HG03108 (cell line): ENCODE data around the gene IRF5.
"Not testable (repeated sequence)": the region's sequence is repeated elsewhere in the genome, so short reads cannot be mapped to it uniquely, and the experiment has no call there.

Source experiments
- ATAC-seq: cut with Tn5 transposase; IDR thresholded peaks from one replicate; pipeline ENCODE4 v1.9.1; 2021; ENCODE audit warnings: moderate library complexity; ENCODE audit not compliant: unreplicated experiment

The IRF5 gene

GRCh38 chr7:128954830-128955802, 17.4 kb downstream of the IRF5 start:
- peak; percentile 66 for ATAC-seq

- ATAC-seq, result no peak
Measured at GRCh38 chr7:128955981-128956380, 18.3 kb downstream of the IRF5 start.

DNA sequence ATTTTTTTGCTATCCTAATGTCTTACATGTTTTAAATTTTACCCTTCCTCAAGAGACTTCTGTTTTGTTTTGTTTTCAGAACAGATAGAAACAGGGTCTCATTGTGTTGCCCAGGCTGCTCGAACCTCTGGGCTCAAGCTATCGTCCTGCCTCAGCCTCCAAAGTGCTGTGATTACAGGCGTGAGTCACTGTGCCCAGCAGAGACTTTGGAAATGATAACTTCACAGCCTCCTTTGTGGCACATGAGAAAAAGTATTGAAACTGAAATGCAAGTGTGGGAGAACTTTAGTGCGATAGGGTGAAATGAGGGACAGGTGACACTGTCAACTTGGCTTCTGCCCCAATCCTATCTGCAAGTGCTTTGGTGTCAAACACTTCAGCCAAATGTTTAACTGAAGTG, 21.6 kb downstream of the IRF5 start:
- ATAC-seq, result no peak

GRCh38 chr7:128961030-128961659, 23.4 kb downstream of the IRF5 start:
- no peak for ATAC-seq

GRCh38 chr7:128962899-128963298, 25.2 kb downstream of the IRF5 start:
- ATAC-seq, result no peak

DNA sequence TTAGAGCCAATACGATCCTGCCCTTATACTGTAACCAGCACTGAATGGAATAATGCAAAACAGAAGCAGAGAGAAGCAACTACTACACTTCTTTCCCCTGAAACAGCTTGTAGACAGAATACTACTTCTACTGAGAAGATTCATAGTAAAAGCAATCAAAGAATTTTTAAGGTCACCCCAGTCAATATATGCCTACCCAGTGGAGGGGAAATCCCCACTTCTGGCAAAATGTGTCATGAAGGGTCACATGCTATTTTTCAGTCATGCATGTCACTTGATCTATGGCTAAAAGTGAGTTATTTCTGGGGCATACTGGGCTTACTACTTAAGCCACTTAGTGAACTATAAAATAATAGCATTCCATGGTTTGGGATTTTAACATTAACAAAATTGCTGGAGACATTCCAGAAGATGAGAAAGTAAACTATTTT, 25.6 kb downstream of the IRF5 start:
- ATAC-seq, result peak; percentile 78

GRCh38 chr7:128968624-128969023, 30.9 kb downstream of the IRF5 start:
- ATAC-seq, result no peak

DNA sequence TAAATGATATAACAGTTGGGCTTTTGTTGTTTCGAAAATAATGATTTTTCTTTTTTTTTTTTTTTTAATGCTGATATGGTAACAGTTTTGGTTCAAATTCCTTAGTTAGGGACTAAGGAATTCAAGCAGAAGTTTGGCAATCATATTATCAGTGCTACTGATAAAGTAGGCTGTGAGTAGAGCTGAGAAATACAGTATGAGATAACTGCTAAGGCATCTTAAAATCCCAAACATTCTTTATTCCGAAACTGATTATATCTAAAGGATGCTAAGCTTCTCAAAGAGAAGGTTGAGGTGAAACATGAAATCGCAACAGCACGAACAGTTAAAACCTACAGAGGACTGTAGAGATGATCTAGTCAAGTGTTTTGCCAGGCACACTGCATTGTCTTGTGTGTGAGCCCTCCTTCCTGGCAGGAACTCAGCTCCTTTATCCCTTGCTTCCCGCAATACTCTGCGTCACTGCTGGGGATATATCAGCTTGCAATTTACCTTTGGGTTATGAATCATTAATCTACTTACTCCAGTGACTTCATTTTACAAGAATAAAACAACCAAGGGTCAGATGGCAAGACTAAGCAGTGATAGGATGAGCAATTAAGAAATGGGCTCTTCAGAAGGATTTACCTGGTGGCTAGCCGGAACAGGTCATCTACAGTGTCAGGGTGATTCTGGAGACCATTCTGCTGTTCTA, 36.7 kb downstream of the IRF5 start:
- ATAC-seq, result no peak

DNA sequence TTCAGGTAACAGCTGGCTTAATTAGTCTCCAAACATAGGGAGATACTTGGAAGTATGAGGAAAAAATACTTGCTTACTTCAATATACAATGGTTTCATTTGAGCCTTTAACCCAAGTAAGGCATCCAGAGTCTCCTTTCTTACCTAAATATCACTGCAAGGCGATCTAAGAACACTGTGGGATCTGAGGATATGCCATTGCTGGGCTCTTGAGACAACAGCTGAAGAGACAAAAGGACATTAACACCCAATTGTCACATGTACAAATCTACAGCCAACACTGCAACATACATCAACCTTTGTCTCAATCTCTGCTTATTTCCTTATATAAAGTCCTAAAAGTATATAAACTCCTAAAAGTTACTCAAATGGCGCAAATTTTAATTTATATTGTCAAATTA, 44.4 kb downstream of the IRF5 start:
- ATAC-seq, result no peak

DNA sequence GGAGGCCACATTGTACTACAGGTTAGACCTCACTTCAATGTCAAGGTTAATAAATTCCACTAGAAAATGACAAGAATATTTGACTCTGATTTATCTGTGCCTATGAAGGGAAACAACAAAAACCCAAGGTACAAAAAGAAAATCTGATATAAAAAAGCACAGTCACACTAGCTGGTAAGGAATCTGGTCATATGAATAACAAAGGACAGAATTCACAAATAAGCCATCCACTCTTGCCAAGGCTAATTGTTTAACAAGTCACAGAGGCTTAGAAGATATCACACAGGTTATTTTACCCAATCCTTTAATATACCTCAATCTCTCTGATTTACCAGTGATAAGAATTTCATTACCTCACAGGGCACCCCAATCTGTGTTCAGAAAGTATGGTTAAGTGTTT, 47.9 kb downstream of the IRF5 start:
- no peak for ATAC-seq

DNA sequence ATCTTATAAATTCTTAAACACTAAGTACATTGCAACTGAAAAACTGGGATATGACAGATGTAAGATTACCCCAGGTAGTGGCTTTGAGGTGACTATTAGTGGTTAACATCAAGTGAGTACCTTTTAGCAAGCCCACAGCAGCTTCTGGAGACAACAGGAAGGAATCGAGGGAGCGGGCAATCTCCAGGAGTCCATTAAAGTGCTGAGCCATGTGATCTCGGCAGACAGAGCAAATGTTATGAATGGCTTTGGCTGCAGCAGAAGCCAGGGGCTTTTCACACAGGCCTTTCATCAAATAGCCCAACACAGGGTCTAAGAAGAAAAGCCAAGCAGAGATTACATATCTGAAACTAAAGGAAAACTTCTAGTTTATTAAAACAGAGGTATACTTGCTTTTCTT, 48.9 kb downstream of the IRF5 start:
- no peak for ATAC-seq

GRCh38 chr7:128988372-128988771, 50.6 kb downstream of the IRF5 start:
- ATAC-seq, result no peak

DNA sequence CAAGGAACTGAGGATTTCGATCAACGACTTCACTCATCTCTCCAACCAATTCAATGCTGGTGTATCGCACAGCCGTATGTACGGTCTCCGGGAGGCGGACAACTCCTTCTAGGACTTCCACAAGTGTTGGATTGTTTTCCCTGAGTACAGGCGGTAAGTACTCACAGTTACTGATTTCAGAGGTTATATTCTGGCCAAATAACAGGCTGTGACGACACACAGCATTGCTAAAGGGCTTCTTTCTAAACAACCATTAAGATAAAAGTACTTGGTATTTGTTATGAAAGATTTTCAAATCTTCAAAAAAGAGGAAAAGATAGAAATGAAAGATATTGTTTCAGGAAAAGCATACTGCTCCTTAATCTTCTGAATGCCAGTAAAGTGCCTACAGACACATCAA, 52.2 kb downstream of the IRF5 start:
- ATAC-seq, result no peak

DNA sequence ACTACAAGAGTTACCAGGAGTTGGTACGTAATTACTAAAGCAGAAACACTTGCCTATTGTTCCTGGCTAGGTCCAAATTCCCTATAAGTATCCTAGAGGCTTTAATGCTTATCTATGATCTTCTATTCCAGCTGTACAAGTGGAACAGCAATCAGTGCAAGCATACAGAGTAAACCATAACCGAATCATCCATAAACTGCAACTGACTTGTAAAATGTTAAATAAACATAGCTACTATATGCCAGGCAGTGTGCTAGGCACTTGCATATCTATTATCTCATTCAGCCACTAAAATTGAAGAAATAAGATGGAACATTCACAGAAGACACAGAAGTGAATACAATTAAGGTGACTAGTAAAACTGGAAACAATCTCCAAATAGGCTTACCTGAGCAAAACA, 55.7 kb downstream of the IRF5 start:
- ATAC-seq, result no peak

- not testable (repeated sequence) for ATAC-seq
Measured at GRCh38 chr7:128994560-128994959, 56.8 kb downstream of the IRF5 start.

DNA sequence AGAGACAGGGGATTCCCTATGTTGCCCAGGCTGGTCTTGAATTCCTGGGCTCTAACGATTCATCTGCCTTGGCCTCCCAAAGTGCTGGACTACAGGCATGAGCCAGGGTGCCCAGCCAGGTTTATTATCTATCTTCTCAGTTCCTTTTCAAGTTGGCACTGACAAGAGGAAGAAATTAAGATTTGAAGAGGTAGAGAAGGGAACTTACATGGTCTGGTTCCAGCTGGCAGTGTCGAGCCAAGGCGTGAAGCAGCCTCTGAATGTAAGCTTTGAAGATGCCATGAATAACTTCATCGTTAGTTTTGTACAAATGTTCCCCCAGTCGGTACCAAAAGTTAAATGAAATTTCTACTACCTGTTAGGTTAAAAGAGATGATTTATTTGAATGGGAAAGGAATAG, 59.5 kb downstream of the IRF5 start:
- ATAC-seq, result no peak
